ENCODE data around the gene CREB3L2. TPM values are rescaled to one million over a fixed set of nuclear protein-coding genes. Genes with fewer than 3 reads are reported as not detected.

The CREB3L2 gene
- total RNA-seq, 4 donors from 2014 or later, result 16.4 to 37.0 (median 19.9) TPM

- Histone ChIP-seq H3K9me3 (no peaks in the 10 kb centered on the region), H3K4me1 (peaks cover 33 to 94% (median 71%) of the 10 kb centered on the region in 4 donors), H3K27ac (peak overlapping the region; percentile 80 to 99 (median 94)), H3K36me3 (no peaks in the 10 kb centered on the region), H3K4me3 (no peak overlapping the region), H3K27me3 (no peaks in the 10 kb centered on the region)
- WGBS, 2 donors (ENCODE audit: low coverage in 1 of 2), result 84% methylated on average over 5 of the region's 5 CpGs; no CpG with 5 or more reads in 1 of the 2 donors
- TF ChIP-seq CTCF (IDR thresholded peaks at IDR 0.05) (no peak), POLR2AphosphoS5 (IDR thresholded peaks at IDR 0.05) (no peak), EP300 (IDR thresholded peaks at IDR 0.05; ENCODE audit: low read depth) (no peak), POLR2A (IDR thresholded peaks at IDR 0.05) (no peak)
- in situ Hi-C loops (cut with MboI; ENCODE audit: low pct_ligation_motif_present in 1 of 4, low pct_unique_long_range_greater_than_20kb in 1 of 4, low sequenced_read_pairs in 3 of 4) (no loop called here), intact Hi-C loops (cut with DNase I; ENCODE audit: low total_unique reads) (no loop called here)
- no peak for DNase-seq
Observed at GRCh38 chr7:137987563-137987962, 14.3 kb downstream of the CREB3L2 start.

- WGBS, 2 donors (ENCODE audit: low coverage in 1 of 2), result 71 to 78% methylated on average over 3 of the region's 3 CpGs
- no peaks in the 10 kb centered on the region for H3K27me3 ChIP-seq
- in situ Hi-C loops (cut with MboI; ENCODE audit: low pct_ligation_motif_present in 1 of 4, low pct_unique_long_range_greater_than_20kb in 1 of 4, low sequenced_read_pairs in 3 of 4) (no loop called here), intact Hi-C loops (cut with DNase I; ENCODE audit: low total_unique reads) (no loop called here)
- H3K4me3 ChIP-seq, result no peak overlapping the region
- H3K4me1 ChIP-seq, result peaks cover 33 to 91% (median 67%) of the 10 kb centered on the region in 4 donors
- H3K9me3 ChIP-seq, result no peaks in the 10 kb centered on the region
- no peak for DNase-seq
- peak overlapping the region; percentile 80 to 99 (median 94) for H3K27ac ChIP-seq
- H3K36me3 ChIP-seq, result no peaks in the 10 kb centered on the region
- TF ChIP-seq POLR2AphosphoS5 (IDR thresholded peaks at IDR 0.05), result no peak
- no peak for TF ChIP-seq POLR2A (IDR thresholded peaks at IDR 0.05)
- TF ChIP-seq EP300 (IDR thresholded peaks at IDR 0.05; ENCODE audit: low read depth), result no peak
- no peak for TF ChIP-seq CTCF (IDR thresholded peaks at IDR 0.05)
Observed at GRCh38 chr7:137987018-137987349, 14.9 kb downstream of the CREB3L2 start.

- whole genome bisulfite sequencing, 2 donors (ENCODE audit: low coverage in 1 of 2), result 52 to 80% methylated on average over 2 to 14 of the region's 14 CpGs
- H3K27me3 ChIP-seq, result no peaks in the 10 kb centered on the region
- H3K27ac ChIP-seq, result peak overlapping the region; percentile 80 to 99 (median 94)
- in situ Hi-C loops (cut with MboI; ENCODE audit: low pct_ligation_motif_present in 1 of 4, low pct_unique_long_range_greater_than_20kb in 1 of 4, low sequenced_read_pairs in 3 of 4), result no loop called here
- TF ChIP-seq EP300 (IDR thresholded peaks at IDR 0.05; ENCODE audit: low read depth) (no peak), POLR2AphosphoS5 (IDR thresholded peaks at IDR 0.05) (peak in 1 of 3 donors; percentile 44), CTCF (IDR thresholded peaks at IDR 0.05) (no peak)
- no peaks in the 10 kb centered on the region for H3K36me3 ChIP-seq
- H3K4me1 ChIP-seq, result peaks cover 39 to 91% (median 68%) of the 10 kb centered on the region in 4 donors
- intact Hi-C loops (cut with DNase I; ENCODE audit: low total_unique reads), result no loop called here
- peak; percentile 38 for DNase-seq
- no peaks in the 10 kb centered on the region for H3K9me3 ChIP-seq
- H3K4me3 ChIP-seq, result no peak overlapping the region
Observed at GRCh38 chr7:137986252-137987017, 15.5 kb downstream of the CREB3L2 start.

- H3K4me3 ChIP-seq, result no peak overlapping the region
Observed at GRCh38 chr7:137985897-137986251, 16.0 kb downstream of the CREB3L2 start.

More at GRCh38 chr7:137985897-137986251, 16.0 kb downstream of the CREB3L2 start:
- no peaks in the 10 kb centered on the region for H3K36me3 ChIP-seq
- DNase-seq, result no peak
- H3K4me1 ChIP-seq, result peaks cover 43 to 91% (median 73%) of the 10 kb centered on the region in 4 donors
- WGBS, 2 donors (ENCODE audit: low coverage in 1 of 2), result 88 to 97% methylated on average over 3 of the region's 3 CpGs
- in situ Hi-C loops (cut with MboI; ENCODE audit: low pct_ligation_motif_present in 1 of 4, low pct_unique_long_range_greater_than_20kb in 1 of 4, low sequenced_read_pairs in 3 of 4), result no loop called here
- no peak for TF ChIP-seq POLR2A (IDR thresholded peaks at IDR 0.05)
- TF ChIP-seq EP300 (IDR thresholded peaks at IDR 0.05; ENCODE audit: low read depth), result no peak
- TF ChIP-seq POLR2AphosphoS5 (IDR thresholded peaks at IDR 0.05), result no peak
- no peak for TF ChIP-seq CTCF (IDR thresholded peaks at IDR 0.05)
- intact Hi-C loops (cut with DNase I; ENCODE audit: low total_unique reads), result no loop called here
- H3K27ac ChIP-seq, result peak overlapping the region; percentile 80 to 99 (median 94)
- no peaks in the 10 kb centered on the region for H3K9me3 ChIP-seq
- no peaks in the 10 kb centered on the region for H3K27me3 ChIP-seq
